MCF 10A (cell line): ENCODE measurements around the gene ERGIC1. TPM values are rescaled to one million over a fixed set of nuclear protein-coding genes. Genes with fewer than 3 reads are reported as not detected.
A peak's percentile ranks its signal among the peaks of the same experiment; 100 is the strongest.

ENCODE experiments used
- BruUV-seq: library from RNA; stranded (reverse); fragments of 400-500 nt; replicated peaks from 2 replicates; lab custom pipeline; 2021; lab: Mats Ljungman, UMichigan
- CTCF ChIA-PET: fragments of 300-600 bp; sonication (Branson Sonifier 250); formaldehyde crosslinking; extraction: SDS; loops from one replicate; lab custom pipeline; 2021; ENCODE audit warnings: antibody characterized with exemption, inconsistent platforms; lab: Yijun Ruan, JAX
- POLR2A ChIA-PET: fragments of 300-600, 350-650 bp; sonication (Branson Sonifier 250); formaldehyde crosslinking; extraction: SDS; loops from one replicate; lab custom pipeline; 2020; ENCODE audit warnings: antibody characterized with exemption, inconsistent platforms; lab: Yijun Ruan, JAX
- DNase-seq: peaks from one replicate; pipeline ENCODE4 v3.0.0-alpha.2; 2018; ENCODE audit not compliant: unreplicated experiment
- H3K27ac Mint-ChIP-seq: one replicate; pipeline ENCODE4 v1.8.0; 2022; ENCODE audit warnings: mild to moderate bottlenecking, low read depth, mixed read lengths; ENCODE audit not compliant: unreplicated experiment
- H3K27me3 Mint-ChIP-seq: one replicate; pipeline ENCODE4 v1.8.0; 2022; ENCODE audit warnings: mixed read lengths; ENCODE audit not compliant: insufficient read depth, unreplicated experiment
- H3K36me3 Mint-ChIP-seq: one replicate; pipeline ENCODE4 v1.8.0; 2022; ENCODE audit warnings: mild to moderate bottlenecking, moderate library complexity, mixed read lengths; ENCODE audit not compliant: insufficient read depth, unreplicated experiment
- H3K4me1 Mint-ChIP-seq: one replicate; pipeline ENCODE4 v1.8.0; 2022; ENCODE audit warnings: mixed read lengths; ENCODE audit not compliant: insufficient read depth, unreplicated experiment
- H3K4me3 Mint-ChIP-seq: one replicate; pipeline ENCODE4 v1.8.0; 2022; ENCODE audit warnings: mild to moderate bottlenecking, moderate library complexity, mixed read lengths; ENCODE audit not compliant: unreplicated experiment
- H3K9me3 Mint-ChIP-seq: one replicate; pipeline ENCODE4 v1.8.0; 2022; ENCODE audit warnings: mixed read lengths; ENCODE audit not compliant: unreplicated experiment
- intact Hi-C: fragments of 100-400 bp; cut with micrococcal nuclease; formaldehyde crosslinking; loops from 2 replicates; pipeline ENCODE4 v1.14.1; 2022
- total RNA-seq: library from RNA; stranded (reverse); gene quantifications from 2 replicates; pipeline ENCODE4 v1.2.3, GENCODE V29; 2022
- TF ChIP-seq, protein P1 (sequence below): fragments of 200-600 bp; IDR thresholded peaks from one replicate; pipeline ENCODE4 v1.8.0; 2022; ENCODE audit warnings: antibody characterized with exemption, mild to moderate bottlenecking; ENCODE audit not compliant: unreplicated experiment

ERGIC1 gene
- total RNA-seq, 1 experiment from 2014 or later, result 257 TPM

DNA sequence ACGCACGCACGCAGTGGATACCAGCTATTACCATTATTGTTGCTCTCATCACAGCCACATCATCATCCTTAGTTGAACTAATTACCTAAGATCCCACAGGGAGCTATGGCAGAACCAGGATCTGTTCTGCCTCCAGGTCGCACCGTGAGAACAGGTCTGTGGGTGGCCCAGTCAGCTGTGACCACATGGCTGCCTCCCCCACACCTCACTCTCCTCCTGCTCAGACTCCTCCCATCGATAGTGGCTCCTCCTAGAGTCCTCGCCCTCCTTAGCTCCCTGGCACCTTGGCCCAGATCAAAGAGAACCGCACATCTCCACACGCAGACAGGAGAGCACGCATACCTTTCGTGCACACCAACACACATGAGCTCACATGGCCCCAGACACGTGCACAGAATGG, 92.7 kb downstream of the ERGIC1 start:
- H3K27ac Mint-ChIP-seq, result peak overlapping the region; percentile 41
- TF ChIP-seq, protein P1, sequence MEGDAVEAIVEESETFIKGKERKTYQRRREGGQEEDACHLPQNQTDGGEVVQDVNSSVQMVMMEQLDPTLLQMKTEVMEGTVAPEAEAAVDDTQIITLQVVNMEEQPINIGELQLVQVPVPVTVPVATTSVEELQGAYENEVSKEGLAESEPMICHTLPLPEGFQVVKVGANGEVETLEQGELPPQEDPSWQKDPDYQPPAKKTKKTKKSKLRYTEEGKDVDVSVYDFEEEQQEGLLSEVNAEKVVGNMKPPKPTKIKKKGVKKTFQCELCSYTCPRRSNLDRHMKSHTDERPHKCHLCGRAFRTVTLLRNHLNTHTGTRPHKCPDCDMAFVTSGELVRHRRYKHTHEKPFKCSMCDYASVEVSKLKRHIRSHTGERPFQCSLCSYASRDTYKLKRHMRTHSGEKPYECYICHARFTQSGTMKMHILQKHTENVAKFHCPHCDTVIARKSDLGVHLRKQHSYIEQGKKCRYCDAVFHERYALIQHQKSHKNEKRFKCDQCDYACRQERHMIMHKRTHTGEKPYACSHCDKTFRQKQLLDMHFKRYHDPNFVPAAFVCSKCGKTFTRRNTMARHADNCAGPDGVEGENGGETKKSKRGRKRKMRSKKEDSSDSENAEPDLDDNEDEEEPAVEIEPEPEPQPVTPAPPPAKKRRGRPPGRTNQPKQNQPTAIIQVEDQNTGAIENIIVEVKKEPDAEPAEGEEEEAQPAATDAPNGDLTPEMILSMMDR, result no peak
- no peaks in the 10 kb centered on the region for H3K27me3 Mint-ChIP-seq
- POLR2A ChIA-PET, result interaction anchor here (0.6 to 2.6 kb wide), 8 partner anchors 16 to 162 kb away, joined by 3 to 10 read pairs (median 4); partner anchors contain the start of gene RPL26L1
- H3K36me3 Mint-ChIP-seq, result peaks cover 68% of the 10 kb centered on the region
- peaks cover 19% of the 10 kb centered on the region for H3K4me1 Mint-ChIP-seq
- CTCF ChIA-PET, result interaction anchor here (0.6 to 26.7 kb wide), 8 partner anchors 12 to 218 kb away, joined by 3 to 604 read pairs (median 6); no protein-coding TSS in a partner anchor
- no peaks in the 10 kb centered on the region for H3K9me3 Mint-ChIP-seq
- intact Hi-C loops, result no loop called here
- no peak for DNase-seq
- H3K4me3 Mint-ChIP-seq, result no peak overlapping the region
- no TSS peak for BruUV-seq

DNA sequence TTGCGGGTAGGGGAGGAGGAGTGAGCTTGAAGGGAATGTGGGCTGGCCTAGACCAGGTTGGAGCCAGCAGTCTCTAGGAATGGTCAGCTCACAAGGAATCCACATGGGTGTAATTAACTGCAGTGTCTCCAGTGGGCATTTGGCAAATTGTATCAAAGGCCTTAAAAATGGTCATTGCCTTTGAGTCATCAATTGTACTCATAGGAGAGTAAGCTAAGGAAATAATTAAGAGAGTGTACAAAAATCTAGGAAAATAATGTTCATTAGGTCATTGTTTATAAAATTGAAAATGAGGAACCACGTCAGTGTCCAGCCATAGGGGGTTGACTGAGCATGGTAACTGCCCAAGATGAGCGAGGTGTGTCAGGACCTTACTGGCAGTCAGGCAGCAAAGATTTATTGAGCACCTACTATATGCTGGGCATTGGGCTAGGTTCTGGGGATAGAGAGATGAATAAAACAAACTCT, 95.4 kb downstream of the ERGIC1 start:
- Mint-ChIP-seq H3K27ac (peak overlapping the region; percentile 41), H3K36me3 (peaks cover 63% of the 10 kb centered on the region), H3K4me1 (peaks cover 28% of the 10 kb centered on the region), H3K27me3 (no peaks in the 10 kb centered on the region), H3K9me3 (no peaks in the 10 kb centered on the region), H3K4me3 (no peak overlapping the region)
- intact Hi-C loops, result no loop called here
- CTCF ChIA-PET, result interaction anchor here (0.6 to 26.7 kb wide), 9 partner anchors 11 to 478 kb away, joined by 3 to 604 read pairs (median 4); partner anchors contain the start of gene DUSP1
- no peak for DNase-seq
- POLR2A ChIA-PET, result interaction anchor here (0.7 to 7.9 kb wide), 8 partner anchors 9 to 1096 kb away, joined by 3 to 120 read pairs (median 4); partner anchors contain the start of gene DUSP1
- TF ChIP-seq, protein P1, result no peak
- BruUV-seq, result no TSS peak

DNA sequence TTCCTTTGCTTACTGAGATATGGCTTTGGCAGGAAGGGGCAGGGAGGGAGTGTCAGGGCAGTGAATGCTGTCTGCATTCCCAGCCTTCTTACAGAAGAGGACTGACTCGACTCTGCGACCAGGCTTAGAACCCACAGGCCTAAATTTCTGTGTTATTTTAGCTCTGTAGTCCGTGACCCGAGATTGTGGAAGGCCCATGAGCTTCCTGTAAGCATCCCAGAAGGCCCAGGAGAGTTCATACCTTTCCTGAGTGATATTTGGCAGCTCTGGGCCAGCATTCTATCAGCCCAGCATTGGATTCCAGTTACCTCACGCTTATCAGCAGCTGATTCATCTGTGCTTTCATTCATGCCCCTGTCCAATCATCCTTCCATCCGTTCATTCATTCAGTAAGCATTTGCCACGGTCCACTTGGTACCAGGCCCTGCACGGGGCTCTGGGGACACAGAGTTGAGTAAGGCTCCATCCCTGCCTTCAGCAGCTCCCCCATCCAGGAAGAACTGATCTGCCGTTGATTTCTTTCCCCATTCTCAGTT, 97.0 kb downstream of the ERGIC1 start:
- peaks cover 28% of the 10 kb centered on the region for H3K4me1 Mint-ChIP-seq
- peaks cover 65% of the 10 kb centered on the region for H3K36me3 Mint-ChIP-seq
- H3K27me3 Mint-ChIP-seq, result no peaks in the 10 kb centered on the region
- ChIA-PET POLR2A (interaction anchor here (0.8 to 7.9 kb wide), 24 partner anchors 10 to 224 kb away, joined by 3 to 120 read pairs (median 6); partner anchors contain the start of genes DUSP1 and RPL26L1), CTCF (interaction anchor here (0.5 to 26.7 kb wide), 28 partner anchors 10 to 318 kb away, joined by 3 to 604 read pairs (median 5); partner anchors contain the start of gene DUSP1)
- no peak overlapping the region for H3K4me3 Mint-ChIP-seq
- peak; percentile 56 for DNase-seq
- peak overlapping the region; percentile 90 for H3K27ac Mint-ChIP-seq
- TF ChIP-seq, protein P1, result no peak
- H3K9me3 Mint-ChIP-seq, result no peaks in the 10 kb centered on the region
- intact Hi-C loops, result loop anchor here (2.0 to 5.0 kb wide), 3 partner anchors 26 to 454 kb away; no protein-coding TSS in a partner anchor
- no TSS peak for BruUV-seq
